SKM-1 treated with dmso at 0.1 percent for 144 hours (cell line): ENCODE measurements around the gene FOXP1.

Source experiments
- DNase-seq: peaks from one replicate; lab custom pipeline; 2025; ENCODE audit not compliant: unreplicated experiment; lab: John Stamatoyannopoulos, UW

Gene FOXP1

DNA sequence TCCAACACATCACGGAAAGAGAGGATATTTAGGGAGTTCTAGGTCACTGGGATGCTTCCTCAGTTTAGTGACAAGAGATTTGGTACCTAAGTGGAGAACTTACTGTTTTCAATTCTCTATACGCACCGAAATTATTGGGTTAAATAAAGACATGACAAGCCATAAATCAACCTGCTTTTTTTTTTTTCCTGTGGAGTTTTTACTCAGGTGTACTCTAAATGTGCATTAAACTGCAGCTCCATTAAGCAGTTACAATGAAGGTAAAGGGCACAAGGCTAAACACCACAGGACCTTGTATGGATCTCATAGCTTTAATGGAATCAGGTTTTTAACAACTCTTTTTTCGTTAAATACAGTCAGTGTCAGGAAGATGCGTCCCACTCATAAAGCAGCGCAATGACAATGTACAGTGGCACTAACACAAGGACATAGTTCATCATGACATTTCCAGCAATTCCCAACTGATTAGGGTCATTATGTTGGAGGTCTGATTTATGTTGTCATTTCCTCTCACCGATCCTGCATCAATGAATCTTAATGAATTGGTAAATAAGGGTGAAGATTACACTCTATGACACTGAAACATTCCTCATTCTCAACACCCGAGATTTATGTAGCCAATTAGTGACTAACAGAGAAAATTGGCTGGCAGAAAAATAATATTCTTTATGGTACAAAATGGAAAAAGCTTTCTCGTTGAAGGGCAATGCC, 355.2 kb downstream of the FOXP1 start:
- DNase-seq = no peak

DNA sequence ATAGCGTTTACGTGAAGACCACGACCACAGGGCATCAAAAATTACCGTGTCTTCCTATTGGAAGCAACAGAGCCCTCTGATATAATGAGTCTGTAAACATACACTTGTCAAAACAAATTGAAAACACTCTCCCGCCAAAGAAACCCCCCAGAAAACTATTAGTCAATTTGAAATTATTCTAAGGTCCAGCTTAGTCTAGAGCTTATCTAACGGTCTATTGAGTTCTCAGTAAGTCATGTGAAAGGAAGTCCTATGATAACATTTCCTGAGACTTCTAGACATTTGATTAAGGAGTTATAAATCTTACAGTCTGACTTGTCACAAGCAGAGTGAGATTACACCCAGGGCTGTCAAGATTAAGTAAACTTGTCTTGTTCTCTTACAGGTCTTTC, 356.3 kb downstream of the FOXP1 start:
- DNase-seq = no peak

- DNase-seq = no peak
Measured at GRCh38 chr3:71226565-71227269, 356.8 kb downstream of the FOXP1 start.

- no peak for DNase-seq
Measured at GRCh38 chr3:71225951-71226564, 357.5 kb downstream of the FOXP1 start.

DNA sequence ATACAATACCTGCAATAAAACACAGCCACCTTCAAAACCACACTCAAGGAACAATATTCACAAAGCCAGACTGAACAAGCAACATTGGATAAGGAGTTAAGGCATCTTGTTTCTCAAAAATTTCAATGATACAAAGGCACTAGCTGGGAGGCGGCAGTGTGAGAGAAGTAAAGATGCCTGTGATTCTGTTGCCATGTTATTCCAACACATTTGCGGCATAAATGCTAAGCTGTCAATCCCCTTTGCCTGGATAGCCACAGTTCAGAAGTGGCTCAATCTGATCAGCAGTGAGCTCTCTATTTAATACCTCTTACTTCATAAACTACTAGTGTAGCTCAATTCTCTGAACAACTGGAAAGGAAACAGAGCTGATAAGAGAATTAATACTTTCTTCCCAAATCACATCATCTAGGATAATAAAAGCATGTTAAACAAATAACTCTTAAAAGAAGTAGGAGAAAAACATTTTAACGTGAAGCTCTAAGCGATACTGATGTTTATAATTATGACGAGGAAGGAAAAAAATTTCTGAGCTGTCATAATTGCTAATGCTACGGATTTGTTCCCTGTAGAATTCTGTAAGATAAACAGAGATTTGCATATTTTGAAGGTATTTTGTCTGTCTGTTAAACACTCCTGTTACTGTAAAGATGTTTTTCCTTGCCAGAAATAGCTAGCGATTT, 358.4 kb downstream of the FOXP1 start:
- no peak for DNase-seq

DNA sequence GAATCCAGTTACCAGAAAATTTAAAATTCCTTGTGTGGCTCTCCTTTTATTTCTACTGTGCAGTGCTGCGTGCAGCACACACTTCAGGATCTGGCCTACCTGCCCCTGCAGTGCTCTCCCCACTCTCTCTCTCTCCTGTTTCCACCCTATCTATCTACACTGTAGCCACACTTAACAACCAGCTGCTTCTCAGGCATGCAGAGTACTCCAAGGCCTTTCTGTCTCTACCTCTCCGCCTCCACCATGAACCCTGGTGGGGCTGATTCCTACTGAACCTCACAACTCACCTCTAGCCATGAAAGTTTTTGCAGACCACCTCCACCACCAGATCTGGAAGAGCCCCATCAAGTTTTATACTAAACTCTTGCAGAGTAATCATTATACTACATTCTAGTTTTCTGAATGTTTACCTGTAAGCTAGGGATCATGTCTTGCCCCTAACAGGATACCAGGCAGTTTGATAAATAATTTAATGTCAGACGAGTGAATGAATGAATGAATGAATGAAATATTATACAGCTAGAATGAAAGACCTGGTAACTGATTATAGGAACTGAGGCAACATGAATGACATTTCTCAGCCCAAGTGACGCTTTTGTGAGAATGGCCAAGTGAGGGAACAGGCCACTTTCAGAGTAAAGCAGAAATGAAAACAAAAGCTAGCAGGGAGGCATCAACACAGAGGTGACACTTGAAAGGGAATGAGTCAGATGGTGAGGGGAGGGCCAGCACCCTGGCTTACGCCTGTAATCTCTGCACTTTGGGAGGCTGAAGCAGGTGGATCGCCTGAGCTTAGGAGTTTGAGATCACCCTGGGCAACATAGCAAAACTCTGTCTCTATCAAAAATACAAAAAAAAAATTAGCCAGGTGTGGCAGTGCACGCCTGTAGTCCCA, 363.5 kb downstream of the FOXP1 start:
- no peak for DNase-seq

DNA sequence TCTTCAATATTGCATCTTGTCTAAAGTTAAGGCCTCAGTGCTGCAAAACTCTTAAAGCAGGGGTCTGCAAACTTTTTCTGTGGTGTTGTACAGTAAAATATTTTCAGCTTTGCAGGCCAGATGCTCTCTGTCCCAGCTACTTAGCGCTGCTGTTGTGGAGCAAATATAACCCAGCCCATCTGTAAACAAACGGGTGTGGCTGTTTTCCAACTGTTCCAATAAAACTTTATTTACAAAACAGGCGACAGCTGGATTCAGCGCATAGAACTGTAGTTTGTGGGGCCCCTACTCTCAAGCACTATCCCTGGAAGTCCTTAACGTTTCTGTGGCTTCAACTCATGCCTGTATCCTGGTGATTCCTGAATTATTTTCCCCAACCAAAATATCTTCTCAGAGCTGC, 365.0 kb downstream of the FOXP1 start:
- DNase-seq = no peak

DNA sequence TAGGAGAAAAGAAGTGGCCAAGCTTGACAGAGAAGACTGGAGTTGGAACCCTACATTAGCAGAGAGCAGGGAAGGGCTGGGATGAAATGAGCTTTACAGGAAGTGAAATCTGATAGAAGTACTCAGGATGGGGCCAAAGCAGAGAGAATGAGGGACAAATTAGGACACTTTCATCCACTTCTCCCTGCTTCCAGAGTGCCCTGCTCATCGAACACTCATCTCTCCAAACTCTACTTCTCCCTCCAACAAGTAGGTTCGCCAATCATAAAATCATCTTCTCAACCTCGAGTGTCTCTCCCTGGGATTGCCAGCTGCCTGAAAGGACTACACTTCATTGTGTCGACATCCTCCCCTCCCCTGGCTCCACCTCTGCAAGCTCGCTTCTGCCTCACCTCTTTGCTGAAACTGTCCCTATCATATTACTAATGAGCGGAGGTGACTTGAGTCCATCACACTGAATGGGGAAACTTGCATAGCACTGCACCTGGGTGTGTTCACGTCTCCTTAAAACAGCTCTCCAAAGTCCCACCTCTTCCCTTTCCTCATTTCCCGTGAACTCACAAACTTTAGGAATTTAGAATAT, 365.8 kb downstream of the FOXP1 start:
- DNase-seq = no peak

GRCh38 chr3:71215351-71215750, 368.2 kb downstream of the FOXP1 start:
- no peak for DNase-seq

DNA sequence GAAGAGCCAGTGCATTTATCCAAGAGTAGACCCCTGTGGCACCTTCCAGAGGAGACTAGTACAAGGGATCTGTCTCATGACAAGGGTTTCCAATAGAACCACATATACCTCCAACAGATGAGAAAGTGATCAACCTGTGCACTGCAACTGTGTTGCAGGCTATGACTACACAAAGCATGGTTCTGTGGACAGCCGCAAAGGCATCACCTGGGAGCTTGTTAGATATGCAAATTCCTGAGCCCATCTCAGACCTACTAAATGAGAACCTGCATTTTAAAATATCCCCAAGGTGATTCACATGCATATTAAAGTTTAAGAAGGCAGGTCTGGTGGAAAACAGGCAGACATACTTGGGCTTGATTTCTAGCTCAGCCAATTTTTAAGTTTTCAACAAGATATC, 368.7 kb downstream of the FOXP1 start:
- no peak for DNase-seq

GRCh38 chr3:71214016-71214415, 369.5 kb downstream of the FOXP1 start:
- no peak for DNase-seq

DNA sequence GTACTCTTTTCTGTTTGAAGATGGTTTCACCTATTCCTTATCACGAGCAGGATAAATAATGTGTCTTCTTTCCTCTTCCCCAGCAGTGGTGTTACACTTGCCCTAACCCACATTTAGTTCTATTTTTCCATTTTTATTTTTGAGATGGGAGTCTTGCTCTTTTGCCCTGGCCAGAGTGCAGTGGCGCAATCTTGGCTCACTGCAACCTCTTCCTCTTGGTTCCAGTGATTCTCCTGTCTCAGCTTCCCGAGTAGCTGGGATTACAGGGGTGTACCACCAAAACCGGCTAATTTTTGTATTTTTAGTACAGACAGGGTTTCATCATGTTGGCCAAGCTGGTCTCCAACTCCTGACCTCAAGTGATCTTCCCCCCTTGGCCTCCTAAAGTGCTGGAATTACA, 372.4 kb downstream of the FOXP1 start:
- DNase-seq = no peak

DNA sequence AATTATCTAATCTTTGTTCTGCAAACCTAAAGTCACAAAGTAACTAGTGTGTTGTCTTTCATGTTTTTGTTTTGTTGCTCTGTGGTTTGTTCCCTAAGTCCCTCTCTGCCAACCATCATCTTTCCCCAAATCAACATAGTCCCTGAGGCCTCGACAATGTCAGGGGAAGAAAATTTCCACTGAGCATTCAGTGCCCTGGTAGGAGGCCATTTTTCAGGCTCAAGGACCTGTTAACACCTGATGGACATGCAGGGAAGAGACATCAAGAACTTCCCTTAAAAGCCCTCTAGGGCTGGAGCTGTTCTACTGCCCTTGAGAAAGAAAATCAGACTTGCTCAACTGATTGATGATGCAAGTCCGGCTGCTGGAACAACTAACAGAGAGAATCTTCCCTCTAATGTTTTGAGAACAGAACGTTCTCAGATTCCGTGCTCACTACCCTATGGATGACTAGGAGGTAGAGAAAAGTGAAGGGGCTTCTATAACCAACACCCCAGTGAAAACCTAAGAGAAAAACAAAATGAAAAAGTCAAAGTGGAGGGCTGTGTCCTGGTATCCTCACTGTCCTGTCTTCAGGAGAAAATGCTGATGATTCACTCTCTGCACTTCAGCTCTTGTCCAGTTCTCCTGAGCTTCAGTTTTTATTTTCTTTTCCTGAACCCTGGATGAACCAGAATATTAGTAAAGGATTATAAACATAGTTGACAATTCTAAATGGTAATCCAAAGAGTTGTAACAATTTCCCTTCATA, 373.1 kb downstream of the FOXP1 start:
- peak; percentile 92 for DNase-seq

GRCh38 chr3:71208211-71209095, 375.1 kb downstream of the FOXP1 start:
- DNase-seq = no peak

GRCh38 chr3:71207632-71208031, 375.9 kb downstream of the FOXP1 start:
- DNase-seq = no peak

DNA sequence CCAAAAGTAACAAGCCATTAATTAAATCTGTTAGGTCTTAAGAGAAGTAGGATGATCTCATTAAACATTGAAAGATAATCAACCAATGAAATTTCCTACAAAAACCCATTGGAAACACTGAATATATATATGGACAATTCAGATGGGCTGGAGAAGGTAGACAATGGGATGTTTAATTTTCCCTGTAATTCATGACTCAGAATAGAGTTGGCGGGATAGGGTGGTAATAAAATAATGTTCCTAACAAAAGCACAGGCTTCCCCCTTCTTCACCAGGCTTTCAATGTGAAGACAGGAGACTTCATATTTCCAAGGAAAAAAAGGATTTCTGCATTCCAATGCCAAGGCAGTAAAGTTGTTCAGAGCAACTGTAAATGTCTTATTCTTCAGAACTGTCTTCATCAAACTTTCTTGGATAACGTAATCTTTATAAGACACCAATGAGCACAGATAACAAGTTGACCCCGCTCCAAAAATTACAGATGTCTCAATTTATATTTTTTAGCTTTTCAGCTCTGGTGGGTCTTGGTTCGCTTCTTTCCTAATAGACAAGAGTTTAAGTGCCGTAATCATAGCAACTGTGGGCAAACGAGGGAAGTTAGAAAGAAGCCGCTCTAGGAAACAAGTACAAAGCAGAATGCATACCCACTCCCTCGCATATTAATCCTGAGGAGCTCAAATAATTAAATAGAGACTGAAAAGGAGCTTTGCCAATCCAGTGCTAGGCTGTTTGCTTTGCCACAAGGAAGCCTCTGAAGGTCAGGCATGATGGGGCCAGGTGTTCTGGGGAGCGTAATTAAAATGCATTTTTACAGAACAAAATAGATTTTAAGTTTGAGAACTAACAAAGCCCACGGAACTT, 377.0 kb downstream of the FOXP1 start:
- no peak for DNase-seq

DNA sequence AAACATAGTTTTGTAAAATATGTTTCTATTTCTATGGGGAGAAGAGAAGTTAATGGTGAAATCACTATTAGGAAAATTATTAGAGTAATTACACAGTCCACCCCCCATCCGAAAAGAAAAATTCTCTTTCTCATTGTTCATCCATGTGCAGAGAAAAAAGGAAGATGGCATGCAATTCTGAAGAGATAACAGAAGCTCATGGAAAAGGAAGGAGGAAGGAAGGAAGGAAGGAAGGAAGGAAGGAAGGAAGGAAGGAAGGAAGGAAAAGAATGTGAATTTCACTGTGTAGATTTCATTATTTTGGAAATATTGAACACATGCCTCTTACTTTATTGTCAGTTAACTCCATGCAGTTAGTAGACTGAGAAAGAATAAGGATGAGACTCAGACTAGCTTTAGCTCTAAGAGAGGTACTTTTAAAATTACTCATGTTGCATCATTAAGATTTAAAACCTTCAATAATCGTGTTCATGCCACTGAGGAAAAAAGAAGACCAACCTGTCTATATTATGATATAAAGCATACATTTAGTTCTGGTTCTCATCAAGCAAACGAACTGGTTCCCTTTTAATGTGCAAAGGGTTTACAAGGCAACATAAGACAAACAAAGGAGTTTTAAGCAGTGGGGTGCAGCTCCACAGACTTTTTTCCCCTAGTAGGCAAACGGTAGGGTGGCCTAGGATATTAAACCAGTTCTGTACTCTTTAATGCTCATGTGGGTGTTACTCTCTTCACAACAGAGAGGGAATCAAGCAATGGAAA, 379.6 kb downstream of the FOXP1 start:
- DNase-seq = no peak
